Transverse colon (tissue), 4 donors: ENCODE results near the gene RRBP1. TPM values are rescaled to one million over a fixed set of nuclear protein-coding genes. Genes with fewer than 3 reads are reported as not detected.

Experiments used
- DNase-seq: peaks from one replicate; pipeline ENCODE4 v3.0.0-alpha.2; 2019
- H3K27ac ChIP-seq, 4 donors: fragments of 200-600 bp; sonication (generic); 2 replicates each; pipeline ENCODE4 v1.5.1; 2016 to 2018; ENCODE audit warnings: inconsistent platforms in 4 of 4
- H3K27me3 ChIP-seq: fragments of 200-600 bp; sonication (generic); 2 replicates; pipeline ENCODE4 v1.5.1; 2017; ENCODE audit warnings: inconsistent platforms
- H3K36me3 ChIP-seq, 4 donors: fragments of 200-600 bp; sonication (generic); 2 replicates each; pipeline ENCODE4 v1.5.1; 2017 to 2019; ENCODE audit warnings: inconsistent platforms in 4 of 4
- H3K4me1 ChIP-seq, 4 donors: fragments of 200-600 bp; sonication (generic); 2 replicates each; pipeline ENCODE4 v1.5.1; 2017 to 2020; ENCODE audit warnings: inconsistent platforms in 4 of 4
- H3K4me3 ChIP-seq, 4 donors: fragments of 200-600 bp; sonication (generic); 1 replicate in 1 of 4; 2 replicates in 3 of 4; pipeline versions ENCODE4 v1.5.1 to v1.6.1; 2017 to 2019; ENCODE audit warnings: inconsistent platforms in 4 of 4
- H3K9me3 ChIP-seq, 2 donors: fragments of 200-600 bp; sonication (generic); 2 replicates each; pipeline ENCODE4 v1.5.1; 2017 to 2019; ENCODE audit warnings: inconsistent platforms in 2 of 2
- EP300 ChIP-seq: sonication (generic); formaldehyde crosslinking; IDR thresholded peaks from one replicate; pipeline ENCODE4 v1.6.1; 2017; ENCODE audit warnings: antibody characterized with exemption, low read depth
- POLR2A ChIP-seq: fragments of 450-650 bp; IDR thresholded peaks from one replicate; pipeline ENCODE4 v1.6.1; 2016; ENCODE audit warnings: antibody characterized with exemption, mild to moderate bottlenecking, moderate library complexity
- POLR2AphosphoS5 ChIP-seq, 3 donors: sonication (generic); formaldehyde crosslinking; IDR thresholded peaks; one replicate each; pipeline ENCODE4 v1.6.1; 2016; ENCODE audit warnings: antibody characterized with exemption in 3 of 3
- WGBS, 2 donors: methylation state at CpG; one replicate each; pipeline ENCODE4 v1.1.5; 2018; ENCODE audit warnings: low coverage in 1 of 2; 5-methylcytosine and 5-hydroxymethylcytosine counted together
- in situ Hi-C, 4 donors: fragments of 200-750 bp; cut with MboI; loops; one replicate each; pipeline versions ENCODE4 v1.15.0 to v1.15.1; 2017; ENCODE audit warnings: low sequenced_read_pairs in 3 of 4, low pct_ligation_motif_present in 1 of 4, low pct_unique_long_range_greater_than_20kb in 1 of 4
- intact Hi-C: fragments of 100-400 bp; cut with DNase I; formaldehyde crosslinking; loops from one replicate; pipeline ENCODE4 v1.15.1; 2023; ENCODE audit warnings: low total_unique reads
- total RNA-seq, 4 donors: library from RNA; depleted of rRNA; stranded (reverse); fragments of >200 nt; gene quantifications; one replicate each; pipeline ENCODE4 v1.1.0, GENCODE V29; 2016
- TF ChIP-seq, protein P1 (sequence below), 5 experiments: fragments of 200-600 bp in 3 of 5; fragments of 450-650 bp in 2 of 5; sonication (generic) in 3 of 5; IDR thresholded peaks; 1 replicate in 2 of 5; 2 replicates in 3 of 5; pipeline ENCODE4 v1.5.1; 2016 to 2017; ENCODE audit warnings: antibody characterized with exemption in 5 of 5, inconsistent platforms in 3 of 5, mild to moderate bottlenecking in 2 of 5, moderate library complexity in 1 of 5

The RRBP1 gene
- total RNA-seq, 4 donors from 2014 or later: 219 to 403 (median 288) TPM

DNA sequence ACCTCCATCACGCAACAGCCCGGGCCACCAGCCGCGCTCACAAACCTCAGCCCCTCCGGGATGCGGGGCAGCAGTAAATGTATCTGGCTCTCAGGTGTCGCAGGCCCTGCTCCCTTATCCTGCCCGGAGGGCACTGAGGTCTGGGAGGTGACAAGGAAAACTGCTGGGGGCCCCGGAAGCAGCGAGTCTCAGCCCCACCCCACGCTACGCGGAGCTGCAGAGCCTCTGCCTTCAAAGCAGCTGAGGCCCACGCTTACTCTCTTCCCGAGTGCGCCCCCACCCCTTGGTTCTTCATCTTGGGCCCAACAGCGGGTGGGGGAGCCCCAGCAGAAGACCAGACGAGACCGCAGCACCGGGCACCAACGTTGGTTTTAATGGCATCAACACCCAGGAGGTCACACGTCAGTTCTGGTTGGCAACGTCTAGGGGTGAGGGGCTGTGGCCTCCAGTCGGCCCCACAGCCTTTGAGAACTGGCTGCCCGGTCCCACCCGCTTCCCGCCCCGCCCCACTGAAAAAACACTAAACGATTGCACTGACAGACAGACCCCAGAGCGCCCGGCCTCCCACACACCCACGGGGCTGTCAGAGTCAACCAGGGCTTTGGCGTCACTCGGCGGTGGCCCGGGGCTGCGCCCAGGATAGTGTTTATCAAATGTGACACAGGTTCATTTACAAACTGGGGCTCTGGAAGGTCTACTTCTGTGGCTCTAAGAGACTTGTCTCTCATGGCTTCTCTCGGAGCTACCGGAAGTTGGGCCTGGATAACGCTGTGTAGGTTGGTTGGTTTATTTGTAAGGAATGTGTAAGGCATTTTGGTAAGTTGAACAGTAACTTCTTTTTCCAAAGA lies 68.5 kb downstream of the RRBP1 start:
- H3K27me3 ChIP-seq: no peaks in the 10 kb centered on the region
- peaks cover 0 to 13% (median 6%) of the 10 kb centered on the region in 4 donors for H3K36me3 ChIP-seq
- peak in 1 of 3 donors; percentile 2 for TF ChIP-seq POLR2AphosphoS5 (IDR thresholded peaks at IDR 0.05)
- TF ChIP-seq POLR2A: no peak
- H3K4me3 ChIP-seq: no peak overlapping the region
- no peaks in the 10 kb centered on the region for H3K9me3 ChIP-seq
- in situ Hi-C loops (no loop called here), intact Hi-C loops (loop anchor here (5.0 kb wide), 1 partner anchor 41 kb away; the partner anchor contains the start of gene DSTN)
- peak overlapping the region; percentile 61 to 86 (median 82) for H3K27ac ChIP-seq
- 69% methylated on average over 35 of the region's 40 CpGs; no CpG with 5 or more reads in 1 of the 2 donors for WGBS, 2 donors
- peaks cover 29 to 71% (median 57%) of the 10 kb centered on the region in 4 donors for H3K4me1 ChIP-seq
- DNase-seq: peak; percentile 26

DNA sequence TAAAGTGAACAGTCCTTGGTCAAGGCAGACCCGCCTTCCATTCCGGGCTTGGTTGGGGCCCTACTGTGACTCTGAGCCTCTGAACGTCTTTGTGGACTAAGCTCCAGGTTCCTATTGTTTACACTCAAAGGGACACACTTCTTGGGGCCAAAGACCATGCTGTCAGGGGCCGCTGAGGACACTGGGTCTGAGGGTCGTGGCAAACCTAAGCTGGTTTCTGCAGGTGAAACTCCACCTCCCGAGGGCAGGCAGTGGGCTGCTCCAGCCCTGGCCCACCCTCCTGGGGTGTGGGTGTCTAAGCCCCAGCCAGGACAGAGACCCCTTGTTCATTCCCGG lies 69.1 kb downstream of the RRBP1 start:
- in situ Hi-C loops: no loop called here
- intact Hi-C loops: loop anchor here (5.0 kb wide), 1 partner anchor 41 kb away; the partner anchor contains the start of gene DSTN
- Histone ChIP-seq H3K9me3 (no peaks in the 10 kb centered on the region), H3K27ac (peak overlapping the region; percentile 61 to 86 (median 82)), H3K4me1 (peaks cover 29 to 71% (median 57%) of the 10 kb centered on the region in 4 donors), H3K27me3 (no peaks in the 10 kb centered on the region), H3K4me3 (no peak overlapping the region), H3K36me3 (peaks cover 0 to 12% (median 4%) of the 10 kb centered on the region in 4 donors)
- 87% methylated on average over 7 of the region's 7 CpGs; no CpG with 5 or more reads in 1 of the 2 donors for WGBS, 2 donors
- DNase-seq: no peak
- no peak for TF ChIP-seq EP300
- peak in 1 of 3 donors; percentile 6 for TF ChIP-seq POLR2AphosphoS5 (IDR thresholded peaks at IDR 0.05)

DNA sequence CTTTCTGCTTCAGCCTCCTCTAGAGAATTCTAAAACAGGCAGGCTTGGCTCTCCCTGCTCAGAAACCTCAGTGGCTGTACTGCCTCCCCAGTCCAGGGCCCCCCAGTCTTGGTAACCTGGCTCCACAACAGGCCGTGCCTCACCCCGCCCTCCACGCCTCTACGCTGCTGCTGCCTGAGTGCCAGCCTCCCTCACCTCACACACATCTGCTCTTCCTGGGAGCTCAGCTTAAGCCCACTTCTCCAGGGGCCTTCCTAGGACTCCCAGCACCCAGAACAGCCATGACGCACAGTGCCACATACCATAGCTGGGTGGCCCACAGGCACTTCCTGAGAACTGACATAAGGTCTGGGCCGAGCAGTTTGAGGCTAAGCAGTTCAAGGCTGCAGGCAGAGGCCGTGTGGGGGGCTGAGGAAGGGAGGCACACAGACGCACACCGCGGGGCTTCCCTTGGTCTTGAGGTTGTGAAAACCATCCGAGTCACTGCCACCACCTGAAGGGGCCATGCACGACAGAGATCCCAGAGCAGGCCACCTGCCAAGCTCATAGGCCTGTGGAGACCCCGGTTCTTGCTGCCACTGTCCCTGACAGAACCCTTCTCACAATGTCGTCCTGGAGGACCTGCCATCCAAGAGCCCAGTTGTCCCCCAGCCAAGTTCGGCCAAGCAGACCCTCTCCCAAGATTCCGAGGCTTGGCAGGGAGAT lies 69.6 kb downstream of the RRBP1 start:
- Histone ChIP-seq H3K27ac (peak overlapping the region; percentile 61 to 86 (median 82)), H3K36me3 (peaks cover 0 to 16% (median 4%) of the 10 kb centered on the region in 4 donors), H3K27me3 (no peaks in the 10 kb centered on the region), H3K4me1 (peaks cover 29 to 66% (median 57%) of the 10 kb centered on the region in 4 donors), H3K9me3 (no peaks in the 10 kb centered on the region), H3K4me3 (no peak overlapping the region)
- peak; percentile 43 for DNase-seq
- in situ Hi-C loops (no loop called here), intact Hi-C loops (loop anchor here (5.0 kb wide), 1 partner anchor 40 kb away; the partner anchor contains the start of gene DSTN)
- peak; percentile 71 to 83 (median 80) for TF ChIP-seq POLR2AphosphoS5 (IDR thresholded peaks at IDR 0.05)
- TF ChIP-seq EP300: peak; percentile 93
- TF ChIP-seq POLR2A: peak; percentile 22
- TF ChIP-seq, protein P1, sequence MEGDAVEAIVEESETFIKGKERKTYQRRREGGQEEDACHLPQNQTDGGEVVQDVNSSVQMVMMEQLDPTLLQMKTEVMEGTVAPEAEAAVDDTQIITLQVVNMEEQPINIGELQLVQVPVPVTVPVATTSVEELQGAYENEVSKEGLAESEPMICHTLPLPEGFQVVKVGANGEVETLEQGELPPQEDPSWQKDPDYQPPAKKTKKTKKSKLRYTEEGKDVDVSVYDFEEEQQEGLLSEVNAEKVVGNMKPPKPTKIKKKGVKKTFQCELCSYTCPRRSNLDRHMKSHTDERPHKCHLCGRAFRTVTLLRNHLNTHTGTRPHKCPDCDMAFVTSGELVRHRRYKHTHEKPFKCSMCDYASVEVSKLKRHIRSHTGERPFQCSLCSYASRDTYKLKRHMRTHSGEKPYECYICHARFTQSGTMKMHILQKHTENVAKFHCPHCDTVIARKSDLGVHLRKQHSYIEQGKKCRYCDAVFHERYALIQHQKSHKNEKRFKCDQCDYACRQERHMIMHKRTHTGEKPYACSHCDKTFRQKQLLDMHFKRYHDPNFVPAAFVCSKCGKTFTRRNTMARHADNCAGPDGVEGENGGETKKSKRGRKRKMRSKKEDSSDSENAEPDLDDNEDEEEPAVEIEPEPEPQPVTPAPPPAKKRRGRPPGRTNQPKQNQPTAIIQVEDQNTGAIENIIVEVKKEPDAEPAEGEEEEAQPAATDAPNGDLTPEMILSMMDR (IDR thresholded peaks at IDR 0.05): no peak
- 65% methylated on average over 14 of the region's 16 CpGs; no CpG with 5 or more reads in 1 of the 2 donors for WGBS, 2 donors

DNA sequence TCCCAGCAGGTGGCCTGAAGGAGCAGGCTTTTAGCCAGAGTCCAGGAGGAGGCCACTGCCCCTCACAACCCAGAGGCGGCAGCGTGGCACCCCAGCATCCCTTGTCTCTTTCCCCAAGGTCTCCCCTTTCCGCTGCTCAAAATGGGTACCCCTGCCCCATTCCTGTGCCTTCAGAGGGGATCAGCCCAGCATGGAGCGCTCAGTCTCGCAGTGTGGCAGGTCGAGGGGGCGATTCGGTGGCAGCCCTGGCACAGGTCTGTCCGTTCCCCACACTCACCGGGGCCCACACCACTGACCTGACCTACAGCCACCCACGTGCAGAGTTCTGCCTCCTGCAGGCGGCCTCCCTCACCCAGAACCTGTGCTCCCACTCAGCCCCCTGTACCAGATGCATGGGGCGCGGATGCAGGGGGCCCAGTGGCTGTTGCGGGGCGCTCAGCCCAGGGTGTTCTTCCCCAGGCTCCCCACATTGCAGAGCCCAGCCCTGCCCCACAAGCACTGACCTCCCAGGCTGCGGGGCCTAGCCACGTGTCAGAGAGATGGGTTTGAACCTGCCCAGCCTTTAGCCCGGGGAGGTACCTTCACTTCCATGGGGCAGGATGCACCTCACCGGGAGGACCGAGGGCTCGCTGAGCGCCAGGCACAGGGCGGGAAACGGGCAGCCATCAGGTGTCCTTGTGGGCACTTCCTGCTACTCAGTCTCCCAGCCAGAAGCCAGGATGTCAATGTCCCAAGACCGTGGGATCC lies 70.3 kb downstream of the RRBP1 start:
- H3K4me1 ChIP-seq: peaks cover 29 to 70% (median 57%) of the 10 kb centered on the region in 4 donors
- peak; percentile 53 for DNase-seq
- TF ChIP-seq POLR2A (no peak), POLR2AphosphoS5 (IDR thresholded peaks at IDR 0.05) (no peak), EP300 (no peak)
- TF ChIP-seq, protein P1 (IDR thresholded peaks at IDR 0.05): peak in 4 of 5 experiments; percentile 41 to 55 (median 44)
- H3K4me3 ChIP-seq: no peak overlapping the region
- peak overlapping the region; percentile 61 to 86 (median 82) for H3K27ac ChIP-seq
- peaks cover 0 to 16% (median 4%) of the 10 kb centered on the region in 4 donors for H3K36me3 ChIP-seq
- no peaks in the 10 kb centered on the region for H3K27me3 ChIP-seq
- intact Hi-C loops (loop anchor here (5.0 kb wide), 1 partner anchor 39 kb away; the partner anchor contains the start of gene DSTN), in situ Hi-C loops (no loop called here)
- 61% methylated on average over 25 of the region's 26 CpGs; no CpG with 5 or more reads in 1 of the 2 donors for WGBS, 2 donors
- H3K9me3 ChIP-seq: no peaks in the 10 kb centered on the region
